GM15510 (cell line): ENCODE data around the gene CYBA.

Experiments
- POLR2A ChIP-seq: IDR thresholded peaks from 3 replicates; pipeline ENCODE4 v1.6.1; 2011; ENCODE audit warnings: borderline replicate concordance; ENCODE audit not compliant: insufficient read length; ENCODE audit errors: extremely low read depth

The CYBA gene

GRCh38 chr16:88613911-88614817 lies 36.7 kb downstream of the CYBA start:
- no peak for TF ChIP-seq POLR2A

- TF ChIP-seq POLR2A = no peak
Measured at GRCh38 chr16:88613293-88613692, 37.6 kb downstream of the CYBA start.

GRCh38 chr16:88610909-88611812 lies 39.7 kb downstream of the CYBA start:
- TF ChIP-seq POLR2A = no peak

GRCh38 chr16:88610080-88610479 lies 40.8 kb downstream of the CYBA start:
- no peak for TF ChIP-seq POLR2A

GRCh38 chr16:88608076-88608475 lies 42.8 kb downstream of the CYBA start:
- TF ChIP-seq POLR2A = no peak

GRCh38 chr16:88606148-88606757 lies 44.6 kb downstream of the CYBA start:
- no peak for TF ChIP-seq POLR2A

- TF ChIP-seq POLR2A = no peak
Measured at GRCh38 chr16:88605186-88606147, 45.4 kb downstream of the CYBA start.

- TF ChIP-seq POLR2A = no peak
Measured at GRCh38 chr16:88602091-88602490, 48.8 kb downstream of the CYBA start.

- no peak for TF ChIP-seq POLR2A
Measured at GRCh38 chr16:88601313-88602036, 49.4 kb downstream of the CYBA start.

GRCh38 chr16:88600539-88600896 lies 50.3 kb downstream of the CYBA start:
- TF ChIP-seq POLR2A = no peak

- no peak for TF ChIP-seq POLR2A
Measured at GRCh38 chr16:88599825-88600538, 50.9 kb downstream of the CYBA start.

GRCh38 chr16:88599092-88599733 lies 51.6 kb downstream of the CYBA start:
- no peak for TF ChIP-seq POLR2A
